Measurements from ENCODE around the gene SLC30A10.
"Not testable (repeated sequence)": the region's sequence is repeated elsewhere in the genome, so short reads cannot be mapped to it uniquely, and the experiment has no call there.

SLC30A10 gene

GRCh38 chr1:219891846-219892245 lies 36.5 kb downstream of the SLC30A10 start:
- DNase-seq (ENCODE audit: low read depth), result not testable (repeated sequence)

- DNase-seq (ENCODE audit: low read depth), result not testable (repeated sequence)
Measured at GRCh38 chr1:219888667-219889066, 39.7 kb downstream of the SLC30A10 start.

GRCh38 chr1:219885680-219886079 lies 42.7 kb downstream of the SLC30A10 start:
- DNase-seq (ENCODE audit: low read depth), result no peak

GRCh38 chr1:219883400-219884332 lies 44.7 kb downstream of the SLC30A10 start:
- no peak for DNase-seq (ENCODE audit: low read depth)

- no peak for DNase-seq (ENCODE audit: low read depth)
Measured at GRCh38 chr1:219882755-219883154, 45.6 kb downstream of the SLC30A10 start.

- no peak for DNase-seq (ENCODE audit: low read depth)
Measured at GRCh38 chr1:219882096-219882495, 46.3 kb downstream of the SLC30A10 start.

GRCh38 chr1:219880765-219881457 lies 47.4 kb downstream of the SLC30A10 start:
- no peak for DNase-seq (ENCODE audit: low read depth)

- DNase-seq (ENCODE audit: low read depth), result no peak
Measured at GRCh38 chr1:219876798-219877209, 51.6 kb downstream of the SLC30A10 start.

- no peak for DNase-seq (ENCODE audit: low read depth)
Measured at GRCh38 chr1:219875860-219876259, 52.5 kb downstream of the SLC30A10 start.

GRCh38 chr1:219872538-219872937 lies 55.8 kb downstream of the SLC30A10 start:
- not testable (repeated sequence) for DNase-seq (ENCODE audit: low read depth)

- no peak for DNase-seq (ENCODE audit: low read depth)
Measured at GRCh38 chr1:219871427-219872057, 56.8 kb downstream of the SLC30A10 start.

GRCh38 chr1:219868615-219869014 lies 59.7 kb downstream of the SLC30A10 start:
- DNase-seq (ENCODE audit: low read depth), result not testable (repeated sequence)

Measured in HS-27A (cell line).